GM19025 (cell line): Measurements from ENCODE around the gene STK32B.
"Not testable (repeated sequence)": the region's sequence is repeated elsewhere in the genome, so short reads cannot be mapped to it uniquely, and the experiment has no call there.

ENCODE experiments used
- ATAC-seq: cut with Tn5 transposase; IDR thresholded peaks from one replicate; pipeline ENCODE4 v1.9.1; 2021; ENCODE audit warnings: mild to moderate bottlenecking, low read depth, moderate library complexity; ENCODE audit not compliant: unreplicated experiment

The STK32B gene

GRCh38 chr4:5066101-5066500, 14.8 kb downstream of the STK32B start:
- no peak for ATAC-seq

GRCh38 chr4:5066968-5067367, 15.7 kb downstream of the STK32B start:
- ATAC-seq, result not testable (repeated sequence)

GRCh38 chr4:5067908-5068307, 16.6 kb downstream of the STK32B start:
- ATAC-seq, result no peak

GRCh38 chr4:5069901-5070300, 18.6 kb downstream of the STK32B start:
- no peak for ATAC-seq

- ATAC-seq, result no peak
These were observed 21.7 kb downstream of the STK32B start for GRCh38 chr4:5072948-5073347.

- ATAC-seq, result no peak
These were observed 26.7 kb downstream of the STK32B start for GRCh38 chr4:5078009-5078408.

- no peak for ATAC-seq
These were observed 28.3 kb downstream of the STK32B start for GRCh38 chr4:5079581-5079980.

GRCh38 chr4:5081441-5081999, 30.2 kb downstream of the STK32B start:
- no peak for ATAC-seq

GRCh38 chr4:5082376-5082775, 31.1 kb downstream of the STK32B start:
- no peak for ATAC-seq

GRCh38 chr4:5084911-5085475, 33.7 kb downstream of the STK32B start:
- no peak for ATAC-seq

GRCh38 chr4:5086535-5086934, 35.3 kb downstream of the STK32B start:
- no peak for ATAC-seq

GRCh38 chr4:5096261-5096660, 45.0 kb downstream of the STK32B start:
- no peak for ATAC-seq

- no peak for ATAC-seq
These were observed 46.9 kb downstream of the STK32B start for GRCh38 chr4:5098176-5098575.

- ATAC-seq, result no peak
These were observed 49.1 kb downstream of the STK32B start for GRCh38 chr4:5100336-5100735.

GRCh38 chr4:5100986-5101385, 49.7 kb downstream of the STK32B start:
- ATAC-seq, result no peak

- no peak for ATAC-seq
These were observed 50.3 kb downstream of the STK32B start for GRCh38 chr4:5101571-5101970.

- no peak for ATAC-seq
These were observed 59.6 kb downstream of the STK32B start for GRCh38 chr4:5110901-5111300.

GRCh38 chr4:5112333-5113095, 61.2 kb downstream of the STK32B start:
- ATAC-seq, result no peak

- ATAC-seq, result no peak
These were observed 63.7 kb downstream of the STK32B start for GRCh38 chr4:5114950-5115349.

- ATAC-seq, result no peak
These were observed 67.0 kb downstream of the STK32B start for GRCh38 chr4:5118091-5118786.
